NCI-H128 (cell line): ENCODE results near the gene PCDH15.
"Not testable (repeated sequence)": the region's sequence is repeated elsewhere in the genome, so short reads cannot be mapped to it uniquely, and the experiment has no call there.

ENCODE experiments used
- DNase-seq: peaks from one replicate; lab custom pipeline; 2025; ENCODE audit not compliant: unreplicated experiment; lab: John Stamatoyannopoulos, UW

The PCDH15 gene

GRCh38 chr10:54002077-54002476 is 799.0 kb downstream of the PCDH15 start:
- no peak for DNase-seq

DNA sequence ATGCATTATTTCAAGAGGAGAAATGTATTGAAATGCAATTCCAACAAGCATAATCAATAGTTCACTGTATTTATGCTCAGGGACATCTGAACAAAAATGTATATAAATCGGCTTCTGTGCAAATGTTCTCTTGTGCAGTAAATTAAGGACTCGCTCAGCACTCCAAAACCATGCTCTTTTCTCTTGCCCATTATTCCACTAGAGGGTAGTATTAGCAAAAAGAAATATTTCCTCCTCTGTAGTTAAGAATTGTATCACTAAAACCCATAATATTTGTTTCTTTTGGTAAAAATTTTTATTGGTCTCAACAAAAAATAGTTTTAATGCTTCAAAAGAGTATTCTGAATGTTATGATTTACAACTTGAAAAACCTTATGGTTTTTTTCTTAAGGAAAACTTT is 803.1 kb downstream of the PCDH15 start:
- no peak for DNase-seq

DNA sequence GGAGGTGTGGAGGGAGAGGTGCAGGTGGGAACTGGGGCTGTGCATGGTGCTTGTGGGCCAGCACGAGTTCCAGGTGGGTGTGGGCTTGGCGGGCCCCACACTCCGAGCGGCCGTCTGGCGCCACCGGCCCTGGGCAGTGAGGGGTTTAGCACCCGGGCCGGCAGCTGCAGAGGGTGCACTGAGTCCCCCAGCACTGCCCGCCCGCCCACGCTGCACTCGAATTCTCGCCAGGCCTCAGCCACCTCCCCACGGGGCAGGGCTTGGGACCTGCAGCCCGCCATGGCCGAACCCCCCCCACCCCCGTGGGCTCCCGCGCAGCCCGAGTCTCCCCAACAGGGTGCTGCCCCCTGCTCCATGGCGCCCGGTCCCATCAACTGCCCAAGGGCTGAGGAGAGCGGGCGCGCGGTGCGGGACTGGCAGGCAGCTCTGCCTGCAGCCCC is 810.2 kb downstream of the PCDH15 start:
- no peak for DNase-seq

- DNase-seq, result no peak
Observed at GRCh38 chr10:53983431-53983830, 817.6 kb downstream of the PCDH15 start.

- no peak for DNase-seq
Observed at GRCh38 chr10:53980210-53980609, 820.8 kb downstream of the PCDH15 start.

GRCh38 chr10:53978301-53978700 is 822.7 kb downstream of the PCDH15 start:
- no peak for DNase-seq

DNA sequence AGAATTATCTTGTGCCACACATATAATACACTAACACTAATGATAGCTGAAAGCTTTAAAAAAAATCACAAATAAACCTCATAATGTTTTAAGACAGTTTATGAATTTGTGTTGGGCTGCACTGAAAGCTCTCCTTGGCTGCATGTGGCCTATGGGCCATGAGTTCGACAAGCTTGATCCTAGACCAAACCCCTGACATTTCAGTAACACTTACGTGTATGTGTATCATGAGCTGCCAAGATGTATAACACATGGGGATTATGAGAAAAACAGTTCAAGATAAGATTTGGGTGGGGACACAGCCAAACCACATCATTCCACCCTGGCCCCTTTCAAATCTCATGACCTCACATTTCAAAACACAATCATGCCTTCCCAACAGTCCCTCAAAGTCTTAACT is 823.8 kb downstream of the PCDH15 start:
- no peak for DNase-seq

GRCh38 chr10:53957401-53957800 is 843.6 kb downstream of the PCDH15 start:
- DNase-seq, result no peak

GRCh38 chr10:53955091-53955490 is 845.9 kb downstream of the PCDH15 start:
- no peak for DNase-seq

DNA sequence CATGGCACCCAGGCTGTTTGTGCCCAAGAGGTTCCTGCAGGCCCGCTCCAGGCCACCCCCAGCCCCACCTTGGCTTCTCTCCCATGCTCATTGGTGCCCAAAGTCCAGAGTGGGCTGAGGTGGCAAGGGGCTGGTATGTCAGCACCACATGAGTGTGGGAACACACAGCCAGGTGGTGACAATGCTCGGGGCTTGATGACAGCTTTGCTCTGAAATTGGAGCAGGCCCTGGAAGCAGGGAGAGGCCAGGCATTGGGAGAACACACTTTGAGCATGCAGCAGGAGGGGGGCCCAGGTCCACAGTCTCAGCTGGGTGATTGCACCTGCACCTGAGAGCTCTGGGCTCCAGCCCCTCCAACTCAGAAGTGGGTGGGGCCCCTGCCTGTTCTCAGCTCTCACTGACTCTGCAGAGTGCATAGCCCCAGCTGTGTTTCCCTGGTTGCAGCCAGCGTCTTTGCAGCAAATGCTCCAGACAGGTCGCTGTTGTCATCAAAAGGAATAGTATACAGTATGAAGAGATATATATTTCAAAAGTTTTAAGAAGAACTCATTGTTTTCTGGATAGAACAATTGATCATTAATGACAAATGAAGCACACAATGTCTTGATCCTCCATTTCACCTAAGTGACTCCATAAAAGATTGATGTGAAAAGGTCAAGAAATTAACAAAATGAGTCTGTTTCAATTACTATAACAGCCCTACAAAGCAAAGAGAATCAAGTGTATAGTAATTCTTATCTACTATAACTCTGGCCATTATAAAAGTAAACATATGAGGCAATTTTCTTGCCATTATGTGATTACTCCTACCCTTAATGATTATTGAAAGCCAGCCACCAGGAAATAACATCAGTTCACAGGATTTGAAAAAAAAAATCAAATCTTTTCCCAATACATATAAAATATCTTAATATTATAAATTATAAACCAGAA is 848.1 kb downstream of the PCDH15 start:
- no peak for DNase-seq

DNA sequence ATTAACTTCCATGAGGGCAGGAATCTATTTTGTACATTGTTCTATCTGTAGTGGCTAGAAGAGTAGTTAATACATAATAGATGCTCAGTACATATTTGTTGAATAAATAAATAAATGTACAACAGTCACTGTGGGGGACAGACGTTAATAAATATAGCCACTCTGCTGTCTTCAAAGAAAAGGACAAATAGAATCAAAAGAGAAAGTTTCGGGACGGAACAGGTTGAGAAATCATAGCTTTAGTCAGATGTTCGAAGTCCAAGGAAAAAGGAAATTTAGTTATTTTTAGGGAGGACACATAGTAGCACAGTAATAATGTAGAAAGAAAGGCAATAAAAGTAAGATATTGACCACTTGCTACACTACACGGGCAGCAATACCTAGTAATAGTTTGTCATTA is 861.4 kb downstream of the PCDH15 start:
- DNase-seq, result no peak

DNA sequence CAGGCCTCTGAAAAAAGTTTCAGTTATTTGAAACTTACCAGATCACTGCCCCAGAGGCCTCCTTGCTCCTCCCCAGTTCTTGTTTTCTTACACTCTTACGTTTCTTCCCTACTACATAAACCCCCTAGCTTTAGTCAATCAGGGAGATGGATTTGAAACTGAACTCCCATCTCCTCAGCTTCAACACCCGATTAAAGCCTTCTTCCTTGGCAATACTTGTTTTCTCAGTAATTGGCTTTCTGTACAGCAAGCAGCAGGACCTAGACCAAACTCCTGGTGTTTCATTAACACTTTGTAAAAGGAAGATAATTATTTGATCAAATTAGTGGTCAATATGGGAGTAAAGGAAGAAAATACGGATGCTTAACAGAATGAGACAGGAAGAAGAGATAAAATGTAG is 870.4 kb downstream of the PCDH15 start:
- DNase-seq, result no peak

DNA sequence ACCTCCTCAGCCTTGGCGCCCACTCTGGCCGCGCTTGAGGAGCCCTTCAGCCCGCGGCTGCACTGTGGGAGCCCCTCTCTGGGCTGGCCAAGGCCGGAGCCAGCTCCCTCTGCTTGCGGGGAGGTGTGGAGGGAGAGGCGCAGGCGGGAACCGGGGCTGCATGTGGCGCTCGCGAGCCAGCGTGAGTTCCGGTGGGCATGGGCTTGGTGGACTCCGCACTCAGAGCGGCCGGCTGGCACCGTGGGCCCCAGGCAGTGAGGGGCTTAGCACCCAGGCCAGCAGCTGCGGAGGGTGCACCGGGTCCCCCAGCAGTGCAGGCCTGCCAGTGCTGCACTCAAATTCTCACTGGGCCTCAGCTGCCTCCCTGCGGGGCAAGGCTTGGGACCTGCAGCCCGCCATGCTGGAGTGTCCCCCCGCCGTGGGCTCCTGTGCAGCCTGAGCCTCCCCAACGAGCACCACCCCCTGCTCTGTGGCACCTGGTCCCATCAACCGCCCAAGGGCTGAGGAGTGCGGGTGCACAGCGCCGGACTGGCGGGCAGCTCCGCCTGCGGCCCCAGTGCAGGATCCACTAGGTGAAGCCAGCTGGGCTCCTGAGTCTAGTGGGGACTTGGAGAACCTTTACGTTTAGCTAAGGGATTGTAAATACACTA is 876.9 kb downstream of the PCDH15 start:
- not testable (repeated sequence) for DNase-seq

- DNase-seq, result no peak
Observed at GRCh38 chr10:53918755-53919154, 882.3 kb downstream of the PCDH15 start.

DNA sequence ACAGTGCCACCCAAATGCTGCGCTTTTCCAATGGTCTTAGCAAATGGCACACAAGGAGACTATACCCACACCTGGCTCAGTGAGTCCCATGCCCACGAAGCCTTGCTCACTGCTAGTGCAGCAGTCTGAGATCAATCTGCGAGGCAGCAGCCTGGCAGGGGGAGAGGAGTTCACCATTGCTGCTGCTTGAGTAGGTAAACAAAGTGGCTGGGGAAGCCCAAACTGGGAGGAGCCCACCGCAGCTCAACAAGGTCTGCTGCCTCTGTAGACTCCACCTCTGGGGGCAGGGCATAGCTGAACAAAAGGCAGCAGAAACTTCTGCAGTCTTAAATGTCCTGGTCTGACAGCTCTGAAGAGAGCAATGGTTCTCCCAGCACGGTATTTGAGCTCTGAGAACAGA is 891.2 kb downstream of the PCDH15 start:
- no peak for DNase-seq

- DNase-seq, result no peak
Observed at GRCh38 chr10:53904506-53905241, 896.4 kb downstream of the PCDH15 start.

- DNase-seq, result no peak
Observed at GRCh38 chr10:53903756-53904155, 897.3 kb downstream of the PCDH15 start.

- DNase-seq, result no peak
Observed at GRCh38 chr10:53899463-53900160, 901.4 kb downstream of the PCDH15 start.

DNA sequence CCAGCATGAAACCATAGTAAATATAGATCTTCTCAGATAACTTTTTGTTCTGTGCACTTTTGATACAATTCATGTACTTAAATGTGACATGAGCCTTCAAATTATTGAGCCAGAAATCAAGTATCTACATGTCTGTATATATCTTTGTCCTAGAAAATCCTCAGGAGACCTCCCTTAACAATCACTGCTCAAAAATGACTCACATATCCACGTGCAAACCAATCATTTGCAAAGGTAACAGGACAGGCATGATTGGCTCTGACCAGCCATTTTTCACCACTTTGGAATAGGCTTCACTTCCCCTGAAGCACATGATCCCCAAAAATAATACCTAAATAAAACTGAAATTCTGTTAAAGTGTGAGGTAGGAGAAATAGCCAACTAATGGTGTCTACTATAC is 902.5 kb downstream of the PCDH15 start:
- DNase-seq, result no peak

GRCh38 chr10:53894145-53894544 is 906.9 kb downstream of the PCDH15 start:
- DNase-seq, result no peak

GRCh38 chr10:53893061-53893460 is 908.0 kb downstream of the PCDH15 start:
- no peak for DNase-seq
